CD14-positive monocyte (primary cell): Measurements from ENCODE around the gene ADA. TPM values are rescaled to one million over a fixed set of nuclear protein-coding genes. Genes with fewer than 3 reads are reported as not detected.
"Not testable (repeated sequence)": the region's sequence is repeated elsewhere in the genome, so short reads cannot be mapped to it uniquely, and the experiment has no call there.

Experiments used
- DNase-seq, 3 donors: peaks; one replicate each; pipeline ENCODE4 v3.0.0-alpha.2; 2011 to 2022
- H2AFZ ChIP-seq: 2 replicates; pipeline ENCODE4 v1.6.0; 2012; ENCODE audit warnings: mild to moderate bottlenecking, low read depth, low read length, inconsistent platforms; ENCODE audit not compliant: insufficient read depth, poor library complexity, severe bottlenecking
- H3K27ac ChIP-seq, 2 donors: 1 replicate in 1 of 2; 2 replicates in 1 of 2; pipeline ENCODE4 v1.5.1; 2012 to 2013; ENCODE audit warnings: low read length in 2 of 2, control low read depth in 1 of 2, inconsistent platforms in 1 of 2, low read depth in 1 of 2, mild to moderate bottlenecking in 1 of 2
- H3K27me3 ChIP-seq, 2 donors: one replicate each; pipeline versions ENCODE4 v1.6.0 to v1.6.1; 2011 to 2013; ENCODE audit warnings: low read length in 2 of 2; ENCODE audit not compliant: control insufficient read depth in 2 of 2, insufficient read depth in 2 of 2
- H3K36me3 ChIP-seq, 2 donors: replicated peaks in 1 of 2; 1 replicate in 1 of 2; 2 replicates in 1 of 2; pipeline versions ENCODE4 v1.5.1 to v1.6.1; 2012 to 2013; ENCODE audit warnings: low read length in 2 of 2, control low read depth in 1 of 2, inconsistent platforms in 1 of 2, mild to moderate bottlenecking in 1 of 2; ENCODE audit not compliant: insufficient read depth in 2 of 2, control insufficient read depth in 1 of 2
- H3K4me1 ChIP-seq, 2 donors: 1 replicate in 1 of 2; 2 replicates in 1 of 2; pipeline versions ENCODE4 v1.5.1 to v1.6.1; 2012 to 2013; ENCODE audit warnings: low read length in 2 of 2, control low read depth in 1 of 2, inconsistent platforms in 1 of 2, mild to moderate bottlenecking in 1 of 2, moderate library complexity in 1 of 2; ENCODE audit not compliant: insufficient read depth in 2 of 2, control insufficient read depth in 1 of 2
- H3K4me2 ChIP-seq: replicated peaks from 2 replicates; pipeline ENCODE3; 2012; ENCODE audit warnings: low read length, moderate library complexity, mild to moderate bottlenecking; ENCODE audit not compliant: poor library complexity, severe bottlenecking; ENCODE audit errors: extremely low read depth
- H3K4me3 ChIP-seq, 3 experiments: fragments of 200-600 bp in 1 of 3; sonication (generic) in 1 of 3; replicated peaks in 1 of 3; 1 replicate in 2 of 3; 2 replicates in 1 of 3; pipeline ENCODE4 v1.5.1; 2011 to 2013; ENCODE audit warnings: low read length in 3 of 3, mild to moderate bottlenecking in 3 of 3, control low read depth in 2 of 3, low read depth in 2 of 3, inconsistent platforms in 1 of 3, moderate library complexity in 1 of 3
- H3K79me2 ChIP-seq: 2 replicates; pipeline ENCODE4 v1.6.0; 2012; ENCODE audit warnings: mild to moderate bottlenecking, control low read depth, inconsistent platforms, low read length, moderate library complexity; ENCODE audit not compliant: insufficient read depth
- H3K9ac ChIP-seq: 2 replicates; pipeline ENCODE4 v1.6.0; 2017; ENCODE audit warnings: low read length, mild to moderate bottlenecking; ENCODE audit not compliant: insufficient read depth, poor library complexity, severe bottlenecking
- H3K9me3 ChIP-seq, 2 donors: replicated peaks in 1 of 2; 1 replicate in 1 of 2; 2 replicates in 1 of 2; pipeline versions ENCODE4 v1.5.1 to v1.6.1; 2012 to 2013; ENCODE audit warnings: low read length in 2 of 2, control low read depth in 1 of 2; ENCODE audit not compliant: control insufficient read depth in 1 of 2, insufficient read depth in 1 of 2
- H4K20me1 ChIP-seq: 2 replicates; pipeline ENCODE4 v1.6.0; 2012; ENCODE audit warnings: mild to moderate bottlenecking, low read length, control low read depth, moderate library complexity; ENCODE audit not compliant: insufficient read depth
- H3K27ac Mint-ChIP-seq, 7 donors: one replicate each; pipeline ENCODE4 v1.8.0; 2020; ENCODE audit warnings: mild to moderate bottlenecking in 7 of 7, mixed read lengths in 7 of 7, moderate library complexity in 6 of 7, inconsistent platforms in 2 of 7
- H3K27me3 Mint-ChIP-seq, 3 donors: one replicate each; pipeline ENCODE4 v1.8.0; 2021 to 2022; ENCODE audit warnings: low read depth in 3 of 3, mild to moderate bottlenecking in 3 of 3, mixed read lengths in 3 of 3, moderate library complexity in 3 of 3, inconsistent platforms in 1 of 3
- H3K36me3 Mint-ChIP-seq, 2 donors: one replicate each; pipeline ENCODE4 v1.8.0; 2020; ENCODE audit warnings: mixed read lengths in 2 of 2, inconsistent platforms in 1 of 2, mild to moderate bottlenecking in 1 of 2
- H3K4me1 Mint-ChIP-seq: one replicate; pipeline ENCODE4 v1.8.0; 2020; ENCODE audit warnings: mild to moderate bottlenecking, mixed read lengths
- H3K4me3 Mint-ChIP-seq, 2 donors: one replicate each; pipeline ENCODE4 v1.8.0; 2020; ENCODE audit warnings: mild to moderate bottlenecking in 2 of 2, mixed read lengths in 2 of 2, moderate library complexity in 1 of 2
- H3K9me3 Mint-ChIP-seq, 7 donors: one replicate each; pipeline ENCODE4 v1.8.0; 2020 to 2022; ENCODE audit warnings: mixed read lengths in 7 of 7, mild to moderate bottlenecking in 6 of 7, moderate library complexity in 6 of 7, inconsistent platforms in 2 of 7
- CTCF ChIP-seq: fragments of 200-600 bp; IDR thresholded peaks from one replicate; pipeline ENCODE4 v1.8.0; 2022; ENCODE audit warnings: antibody characterized with exemption, mild to moderate bottlenecking
- whole genome bisulfite sequencing: methylation state at CpG from one replicate; pipeline ENCODE4 v1.1.5; 2013; ENCODE audit warnings: missing lambda C conversion rate; ENCODE audit not compliant: insufficient coverage; 5-methylcytosine and 5-hydroxymethylcytosine counted together
- intact Hi-C, 2 donors: fragments of 100-400 bp; cut with micrococcal nuclease; formaldehyde crosslinking; loops; one replicate each; pipeline versions ENCODE4 v1.15.0 to v1.15.1; 2023
- polyA plus RNA-seq, 3 donors: library from polyadenylated mRNA; depleted of rRNA in 1 of 3; unstranded in 2 of 3; stranded (reverse) in 1 of 3; fragments of 300-500 nt in 2 of 3; fragments of >200 nt in 1 of 3; fragmentation: Illumina TruSeq in 2 of 3; gene quantifications; 1 replicate in 2 of 3; 2 replicates in 1 of 3; pipeline ENCODE4 v1.2.3, GENCODE V29; 2012 to 2021

ADA gene
- polyA plus RNA-seq, 3 donors: 11.1 to 17.2 (median 15.6) TPM

GRCh38 chr20:44698351-44698750 is 46.9 kb upstream of the ADA start:
- Histone ChIP-seq H3K4me3 (no peak overlapping the region), H3K4me2 (no peak overlapping the region), H3K27ac (no peak overlapping the region), H3K36me3 (no peaks in the 10 kb centered on the region), H3K4me1 (no peaks in the 10 kb centered on the region), H4K20me1 (no peaks in the 10 kb centered on the region), H3K9ac (no peak overlapping the region), H3K27me3 (no peaks in the 10 kb centered on the region), H2AFZ (no peak overlapping the region), H3K79me2 (no peaks in the 10 kb centered on the region), H3K9me3 (no peaks in the 10 kb centered on the region)
- Mint-ChIP-seq H3K27ac (no peak overlapping the region), H3K36me3 (no peaks in the 10 kb centered on the region), H3K4me3 (no peak overlapping the region), H3K27me3 (peaks cover 0 to 2% (median 2%) of the 10 kb centered on the region in 3 donors), H3K4me1 (peaks cover 5% of the 10 kb centered on the region), H3K9me3 (peaks cover 0 to 2% (median 0%) of the 10 kb centered on the region in 7 donors)
- TF ChIP-seq CTCF: no peak
- DNase-seq: no peak
- WGBS: no CpG with 5 or more reads among the region's 3 CpGs
- intact Hi-C loops: no loop called here

- H3K79me2 ChIP-seq, H3K4me2 ChIP-seq, H3K36me3 ChIP-seq, H4K20me1 ChIP-seq, H3K4me1 Mint-ChIP-seq, intact Hi-C loops, H3K4me3 ChIP-seq, H2AFZ ChIP-seq, H3K9me3 Mint-ChIP-seq, H3K4me1 ChIP-seq, H3K36me3 Mint-ChIP-seq, H3K27me3 Mint-ChIP-seq, H3K27ac ChIP-seq, H3K9me3 ChIP-seq, H3K27me3 ChIP-seq, DNase-seq, H3K4me3 Mint-ChIP-seq, H3K9ac ChIP-seq: not testable (repeated sequence)
- peak overlapping the region in 1 of 7 donors; percentile 36 for H3K27ac Mint-ChIP-seq
- WGBS: 92% methylated on average over 4 of the region's 5 CpGs
These were observed 45.5 kb upstream of the ADA start for GRCh38 chr20:44697041-44697440.
